Activated gamma-delta T cell treated with anti-CD3 and anti-CD28 coated beads, Interleukin-2, amount 50 U/mL, for 16 hours (primary cell): ENCODE data around the gene GPR162.

ENCODE experiments used
- DNase-seq: peaks from one replicate; pipeline ENCODE4 v3.0.0-alpha.2; 2020; ENCODE audit warnings: low read depth

GPR162 gene

DNA sequence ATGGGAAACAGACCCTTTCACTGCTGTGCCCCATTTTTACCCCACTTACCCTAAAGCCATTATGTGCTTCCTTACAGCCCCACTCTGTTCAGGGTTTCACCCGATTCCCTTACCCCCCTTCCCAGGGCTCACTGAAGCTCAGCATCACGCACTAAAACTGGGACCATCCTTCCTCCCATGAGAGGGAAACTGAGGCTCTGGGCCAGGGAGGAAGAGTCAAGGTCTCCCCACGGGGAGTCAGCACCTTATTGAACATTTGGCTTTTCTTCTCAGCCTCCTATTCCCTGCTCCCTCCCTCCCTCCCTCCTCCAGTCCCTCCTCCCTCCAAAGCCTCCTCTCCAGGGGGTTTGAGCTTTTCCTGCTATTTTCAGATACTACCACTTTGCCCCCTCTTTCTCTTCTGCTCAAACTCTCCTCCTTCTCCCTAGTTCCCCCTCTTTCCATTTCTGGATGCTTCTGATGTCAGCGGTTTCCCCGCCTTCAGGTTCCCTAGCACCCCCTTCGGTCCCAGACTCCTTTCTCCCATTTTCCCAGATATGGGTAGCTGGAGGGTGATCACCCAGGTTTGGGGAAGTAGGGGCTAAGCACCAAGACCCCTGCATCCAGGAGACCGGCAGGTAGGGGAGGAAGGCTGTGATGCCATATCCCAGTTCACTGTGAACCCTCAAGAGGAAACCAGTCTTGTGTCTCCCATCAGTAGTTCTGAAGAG is 960 bp downstream of the GPR162 start:
- no peak for DNase-seq

DNA sequence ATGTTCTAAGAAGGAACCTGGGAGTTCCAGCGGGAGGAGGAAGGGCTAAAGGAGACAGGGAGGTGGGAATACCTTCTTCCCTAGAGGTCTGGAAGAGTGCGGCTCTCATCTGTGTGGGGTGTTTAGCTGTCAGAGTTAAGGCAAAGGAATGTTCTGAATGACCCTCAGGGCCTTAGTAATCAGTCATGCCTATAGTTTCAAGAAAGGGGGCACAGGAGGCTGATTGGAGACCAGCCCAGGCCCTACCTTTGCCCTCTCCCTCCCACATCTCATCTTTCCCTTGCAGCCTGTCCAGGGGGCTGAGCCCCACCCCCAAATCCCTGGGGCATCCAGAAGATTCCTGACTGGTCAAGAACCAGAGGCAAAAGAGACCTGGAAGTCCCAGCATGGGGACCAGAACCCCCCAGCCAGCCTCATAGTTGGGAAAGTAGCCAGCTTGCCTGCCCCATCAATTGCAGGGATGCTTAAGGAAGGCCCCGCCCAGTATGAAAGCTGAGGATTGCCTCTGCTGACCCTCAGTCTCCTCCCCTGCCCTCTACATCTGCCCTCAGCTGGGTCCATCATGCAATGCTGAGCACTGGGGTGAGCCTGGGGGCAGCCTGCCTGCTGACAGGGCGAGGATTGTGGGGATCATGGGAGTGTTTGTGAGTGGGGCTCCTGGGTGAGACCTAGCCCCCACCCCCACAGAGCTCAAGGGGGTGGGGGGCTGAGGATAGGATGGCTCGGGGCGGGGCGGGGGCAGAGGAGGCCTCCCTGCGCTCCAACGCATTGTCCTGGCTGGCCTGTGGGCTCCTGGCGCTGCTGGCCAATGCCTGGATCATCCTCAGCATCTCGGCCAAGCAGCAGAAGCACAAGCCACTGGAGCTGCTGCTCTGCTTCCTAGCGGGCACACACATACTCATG is 1.8 kb downstream of the GPR162 start:
- DNase-seq, result no peak

DNA sequence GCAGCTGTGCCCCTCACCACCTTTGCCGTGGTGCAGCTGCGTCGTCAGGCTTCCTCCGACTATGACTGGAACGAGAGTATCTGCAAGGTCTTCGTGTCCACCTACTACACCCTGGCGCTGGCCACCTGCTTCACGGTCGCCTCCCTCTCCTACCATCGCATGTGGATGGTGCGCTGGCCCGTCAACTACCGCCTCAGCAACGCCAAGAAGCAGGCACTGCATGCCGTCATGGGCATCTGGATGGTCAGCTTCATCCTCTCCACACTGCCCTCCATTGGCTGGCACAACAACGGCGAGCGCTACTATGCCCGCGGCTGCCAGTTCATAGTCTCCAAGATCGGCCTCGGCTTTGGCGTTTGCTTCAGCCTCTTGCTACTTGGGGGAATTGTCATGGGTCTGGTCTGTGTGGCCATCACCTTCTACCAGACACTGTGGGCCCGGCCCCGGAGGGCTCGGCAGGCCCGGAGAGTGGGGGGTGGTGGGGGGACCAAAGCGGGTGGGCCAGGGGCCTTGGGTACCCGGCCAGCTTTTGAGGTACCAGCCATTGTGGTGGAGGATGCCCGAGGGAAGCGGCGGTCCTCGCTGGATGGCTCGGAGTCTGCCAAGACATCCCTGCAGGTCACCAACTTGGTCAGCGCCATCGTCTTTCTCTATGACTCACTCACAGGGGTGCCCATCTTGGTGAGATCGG is 2.6 kb downstream of the GPR162 start:
- no peak for DNase-seq

DNA sequence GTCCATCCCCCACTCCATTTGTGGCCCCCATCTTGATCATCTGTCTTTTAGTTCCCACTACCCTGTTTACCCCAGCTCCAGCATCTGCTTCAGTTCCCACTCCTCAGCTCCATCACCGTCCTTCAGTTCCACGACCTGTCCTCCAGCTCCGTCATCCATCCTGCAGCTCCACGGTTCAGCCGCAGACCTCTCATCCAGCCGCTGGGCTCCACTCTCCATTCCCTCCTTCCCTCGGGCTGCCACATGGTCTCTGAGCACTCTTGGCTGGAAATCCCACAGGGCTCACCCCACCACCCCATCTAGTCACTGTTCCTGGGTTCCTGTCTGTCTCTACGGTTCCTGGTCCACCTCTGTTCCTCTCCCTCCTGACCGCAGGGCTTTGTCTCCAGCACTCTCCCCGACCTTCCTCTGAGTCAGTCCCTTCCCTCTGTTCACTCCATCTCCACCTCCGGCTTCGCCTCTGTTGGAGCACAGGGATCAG is 3.3 kb downstream of the GPR162 start:
- DNase-seq, result no peak

DNA sequence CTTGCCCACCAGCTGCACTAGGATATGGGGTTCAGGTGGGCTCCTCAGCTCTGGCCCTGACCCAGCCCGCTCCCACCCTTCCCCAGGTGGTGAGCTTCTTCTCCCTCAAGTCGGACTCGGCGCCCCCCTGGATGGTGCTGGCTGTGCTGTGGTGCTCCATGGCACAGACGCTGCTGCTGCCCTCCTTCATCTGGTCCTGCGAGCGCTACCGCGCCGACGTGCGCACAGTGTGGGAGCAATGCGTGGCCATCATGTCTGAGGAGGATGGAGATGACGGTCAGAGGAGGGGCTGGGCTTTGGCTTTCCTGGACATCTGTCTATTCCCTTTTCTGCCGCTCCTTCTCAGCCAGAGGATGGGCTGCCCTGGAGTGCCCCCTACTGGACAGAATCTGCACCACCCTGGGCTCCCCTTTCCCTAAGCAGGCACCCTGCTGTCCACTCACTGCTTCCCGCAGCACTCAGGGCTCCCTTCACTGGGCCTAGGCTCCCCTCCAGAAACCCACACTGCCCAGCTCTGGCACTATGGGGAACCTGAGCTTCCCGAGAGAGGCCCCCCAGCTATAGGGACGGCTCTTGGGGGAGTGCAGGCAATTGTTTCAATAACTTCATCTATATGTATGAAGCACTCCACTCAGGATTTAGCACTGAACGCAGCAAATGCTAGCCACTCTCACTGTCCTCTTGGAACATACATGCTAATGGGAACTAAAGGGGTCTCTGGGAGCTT is 3.9 kb downstream of the GPR162 start:
- peak; percentile 62 for DNase-seq

DNA sequence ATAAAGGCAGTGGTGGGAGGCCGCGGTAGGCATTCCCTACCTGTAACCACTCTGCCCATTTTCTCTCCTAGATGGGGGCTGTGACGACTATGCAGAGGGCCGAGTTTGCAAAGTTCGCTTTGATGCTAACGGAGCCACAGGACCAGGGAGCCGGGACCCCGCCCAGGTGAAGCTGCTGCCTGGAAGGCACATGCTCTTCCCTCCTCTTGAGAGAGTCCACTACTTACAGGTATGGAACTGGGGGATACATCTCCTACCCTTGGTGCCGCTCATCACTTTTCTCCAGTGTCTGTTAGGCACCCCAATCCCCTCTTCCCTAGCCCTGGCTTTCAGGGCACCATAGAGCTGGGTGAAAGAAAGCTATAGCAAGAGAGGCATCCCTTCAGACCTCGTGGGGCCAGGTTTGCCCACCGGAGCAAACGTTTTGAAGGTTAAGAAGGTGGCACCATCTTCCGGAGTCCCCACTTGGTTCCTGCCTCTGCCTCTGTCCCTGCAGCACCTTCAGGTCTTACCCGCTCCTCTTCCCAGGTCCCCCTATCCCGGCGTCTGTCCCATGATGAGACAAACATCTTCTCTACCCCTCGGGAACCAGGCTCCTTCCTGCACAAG is 4.6 kb downstream of the GPR162 start:
- DNase-seq, result no peak

DNA sequence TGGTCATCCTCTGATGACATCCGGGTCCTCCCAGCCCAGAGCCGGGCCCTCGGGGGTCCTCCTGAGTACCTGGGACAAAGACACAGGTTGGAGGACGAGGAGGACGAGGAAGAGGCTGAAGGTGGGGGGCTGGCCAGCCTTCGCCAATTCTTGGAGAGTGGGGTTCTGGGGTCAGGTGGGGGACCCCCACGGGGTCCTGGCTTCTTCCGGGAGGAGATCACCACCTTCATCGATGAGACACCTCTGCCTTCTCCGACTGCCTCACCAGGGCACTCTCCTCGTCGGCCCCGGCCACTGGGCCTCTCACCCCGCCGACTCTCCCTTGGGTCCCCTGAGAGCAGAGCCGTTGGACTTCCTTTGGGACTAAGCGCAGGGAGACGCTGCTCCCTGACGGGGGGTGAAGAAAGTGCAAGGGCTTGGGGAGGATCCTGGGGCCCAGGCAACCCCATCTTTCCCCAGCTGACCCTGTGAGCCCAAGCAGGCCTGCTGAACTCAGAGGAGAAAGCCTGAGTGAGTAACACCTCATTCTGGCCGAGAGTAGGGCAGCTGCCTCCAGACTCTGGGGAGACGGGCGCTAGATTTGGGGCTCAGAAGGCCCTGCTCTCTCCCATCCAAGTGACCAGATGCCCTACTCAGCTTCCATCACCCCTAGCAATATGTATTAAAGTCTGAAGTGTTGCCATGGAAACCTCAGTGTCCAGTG is 5.3 kb downstream of the GPR162 start:
- no peak for DNase-seq

DNA sequence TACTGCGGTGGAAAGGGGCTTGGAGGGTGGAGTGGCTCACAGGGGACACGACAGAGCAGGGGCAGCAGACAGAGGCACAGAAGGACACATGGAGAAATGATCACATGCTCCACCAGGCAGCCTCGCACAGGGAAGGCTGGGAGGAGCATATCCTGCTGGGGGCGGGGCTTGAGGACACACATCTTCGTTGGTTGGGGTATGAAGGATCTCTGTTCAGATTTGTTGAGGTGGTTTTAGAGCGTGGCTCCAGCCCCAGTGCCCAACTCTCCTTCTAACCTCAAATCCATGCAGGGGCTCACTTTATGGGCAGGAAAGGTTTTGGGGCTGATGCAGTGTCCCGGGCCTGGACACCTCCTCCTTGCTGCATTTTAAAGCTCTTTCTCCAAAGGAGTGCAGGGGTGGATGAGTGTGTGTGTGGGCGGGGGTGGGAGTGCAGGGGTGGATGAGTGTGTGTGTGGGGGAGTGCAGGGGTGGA is 5.9 kb downstream of the GPR162 start:
- no peak for DNase-seq

DNA sequence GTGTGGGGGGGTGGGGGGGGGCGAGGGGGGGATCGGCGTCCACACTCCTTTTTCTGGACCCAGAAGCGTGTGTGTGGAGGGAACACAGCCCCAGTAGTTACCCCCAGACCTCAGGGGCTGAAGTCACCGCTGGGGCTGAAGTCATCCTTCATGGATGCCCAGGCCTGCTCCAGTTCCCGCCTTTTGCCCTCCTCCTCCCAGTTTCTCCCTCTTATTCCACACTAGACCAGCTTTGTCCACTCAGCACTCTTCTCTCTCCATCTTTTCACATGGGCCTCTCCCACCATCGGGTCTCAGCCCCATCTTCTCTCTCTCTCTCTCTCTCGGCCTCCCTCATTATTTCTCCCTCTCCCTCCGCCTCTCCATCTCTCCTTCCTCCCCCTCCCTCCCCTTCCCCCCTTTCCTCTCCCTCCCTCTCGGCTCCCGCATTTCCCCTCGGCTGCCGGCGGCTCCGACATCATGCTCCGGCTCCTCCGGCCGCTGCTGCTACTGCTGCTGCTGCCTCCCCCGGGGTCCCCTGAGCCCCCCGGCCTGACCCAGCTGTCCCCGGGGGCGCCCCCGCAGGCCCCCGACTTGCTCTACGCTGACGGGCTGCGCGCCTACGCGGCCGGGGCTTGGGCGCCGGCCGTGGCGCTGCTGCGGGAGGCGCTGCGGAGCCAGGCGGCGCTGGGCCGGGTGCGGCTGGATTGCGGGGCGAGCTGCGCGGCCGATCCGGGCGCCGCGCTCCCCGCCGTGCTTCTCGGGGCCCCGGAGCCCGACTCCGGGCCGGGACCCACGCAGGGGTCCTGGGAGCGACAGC is 6.6 kb downstream of the GPR162 start, which contains the start of gene P3H3:
Gene P3H3, plus strand, starts transcription at position 426 of the 799 bp plus-strand sequence. Its CDS starts 34 bp downstream, at position 460.
- no peak for DNase-seq

DNA sequence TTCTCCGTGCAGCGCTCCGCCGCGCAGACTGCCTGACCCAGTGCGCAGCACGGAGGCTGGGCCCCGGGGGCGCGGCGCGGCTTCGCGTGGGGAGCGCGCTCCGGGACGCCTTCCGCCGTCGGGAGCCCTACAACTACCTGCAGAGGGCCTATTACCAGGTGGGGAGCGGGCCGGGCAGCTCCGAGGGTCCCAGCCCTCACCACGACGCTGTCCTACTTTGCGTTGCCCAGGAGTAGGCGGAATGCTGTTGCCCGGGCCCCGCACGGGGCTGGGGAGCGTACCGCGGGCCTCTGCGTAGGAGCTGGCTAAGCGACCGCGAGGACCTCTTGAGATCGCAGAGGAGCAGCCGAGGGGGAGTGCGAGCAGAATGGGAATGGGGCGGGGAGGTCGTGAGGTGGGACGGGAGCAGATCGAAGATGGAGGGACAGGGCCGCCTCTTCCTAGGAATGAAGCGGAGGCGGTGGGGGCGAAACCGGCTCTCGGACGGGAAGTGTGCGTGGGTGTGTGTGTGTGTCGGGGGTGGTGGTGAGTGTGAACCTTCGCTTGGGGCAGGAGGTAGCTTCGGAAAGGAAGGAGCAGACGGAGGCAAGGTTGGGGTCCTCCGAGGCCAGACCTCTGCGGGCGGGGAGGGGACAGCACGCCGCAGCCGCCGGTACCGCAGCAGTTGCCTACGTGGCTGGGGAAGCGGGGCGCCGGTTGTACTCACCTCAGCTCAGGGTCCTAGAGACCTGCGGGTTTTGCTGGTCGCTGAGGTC is 7.3 kb downstream of the GPR162 start:
- no peak for DNase-seq

DNA sequence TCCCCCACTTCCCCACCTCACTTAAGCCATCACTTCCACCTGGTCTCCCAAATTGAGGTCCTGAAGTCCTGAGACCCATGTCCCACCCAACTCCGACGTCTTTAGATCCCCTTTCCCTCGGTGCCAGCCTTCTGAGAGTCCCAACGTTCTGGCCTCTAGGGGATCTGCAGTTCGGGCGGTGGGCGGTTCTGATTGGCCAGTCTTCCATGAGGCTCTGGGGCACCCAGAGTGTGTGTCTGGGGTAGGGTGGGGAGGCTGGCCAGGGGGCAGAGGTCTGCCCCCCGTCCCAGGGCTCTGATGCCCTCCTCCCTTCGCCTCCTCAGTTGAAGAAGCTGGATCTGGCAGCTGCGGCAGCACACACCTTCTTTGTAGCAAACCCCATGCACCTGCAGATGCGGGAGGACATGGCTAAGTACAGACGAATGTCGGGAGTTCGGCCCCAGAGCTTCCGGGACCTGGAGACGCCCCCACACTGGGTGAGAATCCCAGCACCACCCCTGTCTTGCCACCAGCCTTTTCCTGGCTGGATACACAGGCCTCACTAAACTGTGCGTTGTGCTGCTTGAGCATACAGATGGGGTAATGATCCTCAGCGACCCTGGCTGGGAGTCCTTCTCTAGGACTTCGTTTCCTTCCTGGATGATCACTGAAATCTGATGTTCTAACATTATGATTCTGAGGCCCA is 8.1 kb downstream of the GPR162 start:
- DNase-seq, result no peak

DNA sequence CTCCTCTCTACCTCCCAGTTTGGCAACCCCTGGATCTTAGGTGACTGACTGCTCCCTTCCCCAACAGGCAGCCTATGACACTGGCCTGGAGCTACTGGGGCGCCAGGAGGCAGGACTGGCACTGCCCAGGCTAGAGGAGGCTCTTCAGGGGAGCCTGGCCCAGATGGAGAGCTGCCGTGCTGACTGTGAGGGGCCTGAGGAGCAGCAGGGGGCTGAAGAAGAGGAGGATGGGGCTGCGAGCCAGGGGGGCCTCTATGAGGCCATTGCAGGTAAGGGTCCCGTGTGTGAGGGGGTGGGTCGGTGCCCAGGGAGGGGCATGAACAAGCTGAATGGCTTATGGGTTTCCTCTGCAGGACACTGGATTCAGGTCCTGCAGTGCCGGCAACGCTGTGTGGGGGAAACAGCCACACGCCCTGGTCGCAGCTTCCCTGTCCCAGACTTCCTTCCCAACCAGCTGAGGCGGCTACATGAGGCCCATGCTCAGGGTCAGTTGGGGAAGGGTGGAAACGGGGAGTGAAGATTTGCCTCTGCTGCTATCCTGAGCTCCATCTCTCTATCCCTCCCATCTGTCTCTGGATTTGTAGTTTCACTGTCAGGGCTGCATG is 8.8 kb downstream of the GPR162 start:
- DNase-seq, result no peak

DNA sequence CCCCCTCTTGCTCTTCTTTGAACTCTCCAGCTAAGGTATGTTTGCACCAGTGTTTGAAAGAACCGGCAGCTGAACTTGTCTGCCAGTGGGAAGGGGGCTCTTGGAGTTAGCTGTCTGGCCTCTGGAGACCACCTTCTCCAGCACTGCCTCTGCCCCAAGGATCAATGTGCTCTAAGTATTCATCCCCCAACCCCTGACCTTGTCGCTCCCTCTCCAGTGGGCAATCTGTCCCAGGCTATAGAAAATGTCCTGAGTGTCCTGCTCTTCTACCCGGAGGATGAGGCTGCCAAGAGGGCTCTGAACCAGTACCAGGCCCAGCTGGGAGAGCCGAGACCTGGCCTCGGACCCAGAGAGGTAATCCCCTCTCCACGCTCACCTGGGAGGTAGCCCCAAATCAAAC is 9.4 kb downstream of the GPR162 start:
- DNase-seq, result no peak

DNA sequence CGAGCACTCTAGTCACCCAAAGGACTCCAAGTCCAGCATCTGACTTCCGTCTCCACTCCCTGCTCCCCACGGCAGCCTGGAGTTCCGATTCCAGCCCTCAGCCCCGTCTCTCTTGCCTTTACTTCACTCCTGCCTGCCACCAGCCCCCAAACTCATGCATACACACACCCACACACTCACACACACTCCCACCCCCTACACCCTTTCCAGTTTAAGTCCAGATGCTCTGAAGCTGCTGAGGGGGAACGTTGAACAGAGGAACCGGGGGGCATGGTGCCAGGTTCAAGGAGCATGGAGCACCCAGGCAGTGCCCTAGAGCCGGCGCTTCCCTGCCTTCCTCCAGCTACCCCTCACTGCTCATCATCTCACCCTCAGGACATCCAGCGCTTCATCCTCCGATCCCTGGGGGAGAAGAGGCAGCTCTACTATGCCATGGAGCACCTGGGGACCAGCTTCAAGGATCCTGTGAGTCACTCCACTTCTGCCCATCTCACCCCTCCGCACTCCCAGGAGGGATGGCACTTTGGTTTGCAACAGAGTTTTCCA is 9.9 kb downstream of the GPR162 start:
- no peak for DNase-seq

DNA sequence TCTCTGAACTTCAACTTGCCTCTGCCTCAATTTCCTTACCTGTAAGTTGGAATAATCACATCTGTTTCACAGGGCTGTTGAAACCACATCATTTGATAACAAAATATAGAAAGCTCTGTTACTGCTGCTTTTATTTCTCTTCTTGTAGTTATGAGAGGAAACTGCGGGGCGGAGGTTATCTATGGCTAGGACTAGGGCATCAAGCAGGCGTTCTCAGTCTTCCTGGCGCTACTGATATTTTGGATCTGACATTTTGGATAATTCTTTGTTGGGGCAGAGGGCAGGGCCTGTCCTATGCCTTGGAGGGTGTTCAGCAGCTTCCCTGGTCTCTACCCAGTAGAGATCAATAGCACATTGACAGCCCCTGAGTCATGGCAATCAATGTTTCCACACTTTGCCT is 10.5 kb downstream of the GPR162 start:
- no peak for DNase-seq

DNA sequence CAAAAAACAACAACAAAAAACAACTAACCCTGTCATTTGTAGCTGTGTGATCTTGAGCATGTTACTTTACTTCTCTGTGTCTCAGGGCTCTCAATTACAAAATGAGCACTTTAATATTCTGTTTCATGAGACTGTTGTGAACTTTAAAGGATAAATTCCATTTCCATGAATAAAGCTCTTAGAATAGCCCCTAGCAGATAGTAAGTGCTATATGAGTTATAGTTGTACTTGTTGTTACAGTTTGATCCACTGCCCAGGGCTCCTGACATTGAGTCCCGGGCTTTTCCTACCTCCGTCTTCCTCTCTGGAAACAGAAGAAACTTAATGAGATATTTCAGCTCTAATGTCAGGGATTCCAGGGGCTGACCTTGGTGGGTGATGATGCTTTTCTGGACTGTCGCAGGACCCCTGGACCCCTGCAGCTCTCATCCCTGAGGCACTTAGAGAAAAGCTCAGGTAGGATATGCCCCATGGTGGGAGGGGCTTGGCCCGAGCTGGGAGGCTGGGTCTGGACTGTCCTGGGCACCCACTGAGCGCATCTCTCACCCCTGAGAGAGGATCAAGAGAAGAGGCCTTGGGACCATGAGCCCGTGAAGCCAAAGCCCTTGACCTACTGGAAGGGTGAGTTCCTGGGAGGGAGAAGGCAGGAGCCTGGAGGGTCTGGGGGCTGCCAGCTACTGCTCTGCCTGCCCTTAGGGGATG is 11.7 kb downstream of the GPR162 start:
- no peak for DNase-seq

DNA sequence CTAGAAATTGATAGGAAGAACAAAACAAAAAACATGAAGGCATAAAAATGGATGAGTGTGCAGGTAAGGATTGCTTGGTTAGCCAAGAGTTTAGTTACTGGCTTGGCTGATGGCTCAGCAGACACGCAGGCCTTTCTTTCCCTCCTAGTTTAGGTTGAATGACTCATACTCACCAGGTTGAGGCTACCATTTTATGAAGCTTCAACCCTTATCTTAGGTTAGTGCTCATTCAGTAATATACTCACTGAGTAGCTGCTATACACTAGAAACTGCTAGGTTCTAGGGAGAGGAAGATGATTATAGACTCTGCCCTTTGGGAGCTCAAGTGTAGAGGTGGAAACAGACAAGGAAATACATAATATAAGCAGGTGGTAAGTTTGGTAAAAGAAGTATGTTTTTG is 12.6 kb downstream of the GPR162 start:
- DNase-seq, result no peak
